ENCODE results near the gene SLC6A19. TPM values are rescaled to one million over a fixed set of nuclear protein-coding genes. Genes with fewer than 3 reads are reported as not detected.
"Not testable (repeated sequence)": the region's sequence is repeated elsewhere in the genome, so short reads cannot be mapped to it uniquely, and the experiment has no call there.

Gene SLC6A19
- total RNA-seq, 1 experiment from 2014 or later = not detected

DNA sequence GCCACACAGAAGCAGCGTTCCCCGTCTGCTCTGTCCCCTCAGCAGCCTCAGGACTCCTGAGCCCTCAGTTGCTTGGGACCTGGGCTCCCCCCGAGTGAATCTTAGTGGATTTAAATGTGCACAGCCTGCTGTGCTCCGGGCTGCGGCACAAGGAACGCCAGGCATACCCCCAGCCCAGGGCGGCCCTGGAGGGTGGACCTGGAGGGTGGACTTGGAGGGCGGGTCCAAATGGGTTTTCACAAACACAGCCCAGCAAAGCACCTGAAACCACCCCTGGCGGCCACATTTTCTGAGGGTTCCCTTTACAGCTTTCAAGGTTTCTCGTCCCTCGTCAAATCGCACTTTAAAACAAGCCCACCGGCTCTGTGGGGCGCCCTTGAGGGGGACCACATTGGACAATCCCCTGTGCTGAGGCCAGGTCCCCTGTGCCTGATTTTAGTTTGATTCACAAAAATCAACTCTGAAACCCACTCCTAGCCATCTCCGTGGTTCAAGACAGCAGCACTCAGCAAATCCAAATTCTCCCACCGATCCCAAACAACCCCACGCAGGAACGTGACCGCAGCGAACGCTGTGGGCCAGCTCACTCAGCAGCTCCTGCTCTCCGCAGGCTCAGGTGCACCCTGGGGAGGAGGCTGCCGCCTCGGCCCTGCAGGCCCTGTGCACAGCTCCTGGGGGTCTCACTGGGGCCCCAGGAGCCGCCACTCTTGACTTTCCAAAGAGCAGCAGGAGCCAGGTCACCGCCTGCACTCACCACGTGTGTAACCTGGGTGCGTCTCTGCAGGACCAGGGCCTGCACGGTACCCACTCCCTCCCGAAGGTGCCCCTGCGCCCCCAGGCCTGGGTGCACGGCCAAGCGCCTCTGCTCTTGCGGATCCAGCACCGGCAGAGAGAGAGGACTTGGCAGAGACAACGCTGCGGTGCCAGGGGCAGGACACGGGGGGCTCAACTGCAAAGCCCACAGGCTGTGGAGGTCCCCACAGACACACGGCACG is 64.4 kb downstream of the SLC6A19 start:
- no peak overlapping the region for H3K4me3 ChIP-seq
- no peaks in the 10 kb centered on the region for H3K9me3 ChIP-seq
- H3K36me3 ChIP-seq = no peaks in the 10 kb centered on the region; the same call in 1 of the 2 replicates

DNA sequence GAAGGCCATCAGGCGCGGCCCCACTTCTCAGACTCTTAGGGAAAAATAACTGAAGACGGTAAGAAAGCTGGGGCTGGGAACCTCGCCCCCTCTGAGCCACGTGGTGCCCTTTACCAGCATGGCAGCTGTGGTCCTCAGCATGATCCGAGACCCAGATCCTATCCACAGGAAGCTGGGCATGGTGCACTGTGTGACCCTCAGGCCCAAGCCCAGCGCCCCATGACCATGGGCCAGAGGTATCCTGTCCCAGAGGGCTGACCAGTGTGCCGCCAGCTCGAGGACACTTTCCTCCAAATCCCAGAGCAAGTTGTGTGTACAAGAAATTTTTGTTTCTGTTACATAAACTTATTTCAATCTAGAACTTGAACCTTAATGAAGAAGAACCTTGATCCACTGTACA is 65.4 kb downstream of the SLC6A19 start:
- Histone ChIP-seq H3K36me3 (no peaks in the 10 kb centered on the region; the same call in 1 of the 2 replicates), H3K9me3 (no peaks in the 10 kb centered on the region)
- no peak for DNase-seq

More for the DNA sequence above, 64.4 kb downstream of the SLC6A19 start:
- H3K27me3 ChIP-seq = peaks cover 2% of the 10 kb centered on the region; the same call in 1 of the 2 replicates
- no peak for DNase-seq

DNA sequence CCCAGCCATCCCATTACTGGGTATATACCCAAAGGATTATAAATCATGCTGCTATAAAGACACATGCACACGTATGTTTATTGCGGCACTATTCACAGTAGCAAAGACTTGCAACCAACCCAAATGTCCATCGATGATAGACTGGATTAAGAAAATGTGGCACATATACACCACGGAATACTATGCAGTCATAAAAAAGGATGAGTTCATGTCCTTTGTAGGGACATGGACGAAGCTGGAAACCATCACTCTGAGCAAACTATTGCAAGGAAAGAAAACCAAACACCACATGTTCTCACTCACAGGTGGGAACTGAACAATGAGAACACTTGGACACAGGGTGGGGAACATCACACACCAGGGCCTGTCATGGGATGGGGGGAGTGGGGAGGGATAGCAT is 66.1 kb downstream of the SLC6A19 start:
- H3K4me3 ChIP-seq, DNase-seq, H3K9me3 ChIP-seq, H3K36me3 ChIP-seq, H3K27me3 ChIP-seq: not testable (repeated sequence)

More for the DNA sequence above, 65.4 kb downstream of the SLC6A19 start:
- Histone ChIP-seq H3K4me3 (no peak overlapping the region), H3K27me3 (peaks cover 2% of the 10 kb centered on the region; the same call in 1 of the 2 replicates)

DNA sequence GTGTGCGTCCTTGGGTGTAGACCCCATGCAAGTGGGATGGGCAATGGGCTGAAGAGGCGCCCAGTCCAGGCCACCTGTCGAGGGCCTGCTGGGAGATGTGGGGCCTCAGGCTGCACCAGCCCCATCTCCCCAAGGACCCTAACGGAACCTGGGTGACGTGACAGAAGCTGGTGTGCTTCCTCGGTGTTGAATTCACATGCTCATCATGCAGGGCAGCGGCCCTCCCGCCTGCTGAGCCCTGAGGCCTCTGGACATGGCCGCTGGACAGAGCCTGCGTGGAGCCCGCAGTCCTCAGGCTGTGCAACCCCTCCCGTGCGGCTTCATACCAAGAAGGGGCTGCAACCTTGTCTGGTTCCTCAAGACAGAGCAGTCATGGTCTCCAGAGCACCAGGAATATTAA is 66.7 kb downstream of the SLC6A19 start:
- Histone ChIP-seq H3K36me3 (no peaks in the 10 kb centered on the region; the same call in 1 of the 2 replicates), H3K9me3 (no peaks in the 10 kb centered on the region), H3K27me3 (0 out of 2 replicates have a peak, but pooled peaks cover 2% of the 10 kb centered on the region), H3K4me3 (no peak overlapping the region)
- no peak for DNase-seq

- H3K4me3 ChIP-seq = no peak overlapping the region
- no peaks in the 10 kb centered on the region for H3K9me3 ChIP-seq
- H3K27me3 ChIP-seq = 0 out of 2 replicates have a peak, but pooled peaks cover 2% of the 10 kb centered on the region
- DNase-seq = no peak
- no peaks in the 10 kb centered on the region; the same call in 1 of the 2 replicates for H3K36me3 ChIP-seq
These were observed 67.3 kb downstream of the SLC6A19 start for GRCh38 chr5:1268666-1269065.

DNA sequence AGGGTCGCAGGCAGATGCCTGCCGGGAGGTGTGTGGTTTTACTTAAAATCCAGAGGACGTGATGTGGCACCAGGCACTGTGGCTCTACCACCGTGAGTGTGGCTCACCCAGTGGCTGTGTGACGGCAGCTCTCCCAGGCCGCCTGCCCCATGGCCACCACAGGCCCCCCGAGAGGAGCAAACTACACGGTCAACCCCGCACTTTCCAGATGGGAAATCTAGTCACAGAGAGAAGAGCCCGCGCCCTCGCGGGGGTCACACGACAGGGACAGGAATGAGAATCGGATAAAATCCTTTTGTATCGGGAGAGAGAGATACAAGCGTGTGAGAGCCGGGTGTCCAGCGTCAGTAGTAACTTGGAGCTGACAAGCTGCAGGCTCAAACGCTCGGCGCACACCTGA is 69.0 kb downstream of the SLC6A19 start:
- Histone ChIP-seq H3K4me3 (no peak overlapping the region), H3K36me3 (no peaks in the 10 kb centered on the region), H3K9me3 (no peaks in the 10 kb centered on the region), H3K27me3 (no peaks in the 10 kb centered on the region)
- no peak for DNase-seq

DNA sequence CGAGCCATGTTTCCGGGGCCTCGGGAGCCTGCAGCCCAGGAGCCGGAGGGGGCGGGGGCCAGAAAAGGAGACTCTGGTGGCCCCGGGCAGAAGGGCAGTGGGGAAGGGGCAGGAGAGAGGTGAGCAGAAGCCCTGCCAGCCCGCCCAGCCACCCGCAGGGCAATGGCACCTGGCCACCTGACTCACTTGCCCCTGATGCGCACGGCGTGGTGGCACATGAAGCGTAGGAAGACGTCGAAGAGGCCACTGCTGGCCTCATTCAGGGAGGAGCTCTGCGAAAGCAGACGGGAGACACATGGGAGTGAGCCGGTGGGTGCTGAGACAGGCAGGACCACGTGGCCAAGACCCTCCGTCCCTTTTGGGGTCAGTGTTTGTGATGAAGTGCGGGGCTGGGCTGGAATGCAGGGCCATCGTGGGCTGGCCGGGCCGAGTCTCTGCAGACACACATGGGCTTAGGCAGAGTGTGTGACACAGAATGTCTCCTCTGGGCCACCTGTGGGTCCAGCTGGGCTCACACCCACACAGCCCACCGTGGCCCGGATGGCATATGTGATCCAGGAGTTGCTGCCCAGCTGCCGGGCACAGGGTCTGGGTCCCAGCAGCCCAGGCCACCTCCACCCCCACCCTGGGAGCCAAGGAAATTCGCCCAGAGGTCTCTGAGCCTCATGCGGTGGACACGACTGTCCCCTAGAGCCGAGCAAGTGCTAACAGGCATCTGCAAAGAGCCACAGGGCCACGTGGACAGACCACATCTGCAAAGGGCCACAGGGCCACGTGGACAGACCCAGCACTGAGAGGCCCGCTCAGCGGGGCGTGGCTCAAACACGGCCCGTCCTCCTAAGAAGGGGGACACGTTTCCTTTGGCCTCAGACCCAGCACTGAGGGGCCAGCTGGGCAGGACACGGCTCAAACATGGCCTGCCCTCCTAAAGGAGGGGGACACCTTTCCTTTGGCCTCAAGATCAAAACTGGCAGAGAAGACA is 69.8 kb downstream of the SLC6A19 start:
- Histone ChIP-seq H3K27me3 (no peaks in the 10 kb centered on the region), H3K36me3 (no peaks in the 10 kb centered on the region), H3K4me3 (no peak overlapping the region), H3K9me3 (no peaks in the 10 kb centered on the region)
- DNase-seq = no peak

GRCh38 chr5:1272201-1272600 is 70.8 kb downstream of the SLC6A19 start:
- no peaks in the 10 kb centered on the region for H3K36me3 ChIP-seq
- H3K9me3 ChIP-seq = no peaks in the 10 kb centered on the region
- no peak overlapping the region for H3K4me3 ChIP-seq
- DNase-seq = no peak
- no peaks in the 10 kb centered on the region for H3K27me3 ChIP-seq

DNA sequence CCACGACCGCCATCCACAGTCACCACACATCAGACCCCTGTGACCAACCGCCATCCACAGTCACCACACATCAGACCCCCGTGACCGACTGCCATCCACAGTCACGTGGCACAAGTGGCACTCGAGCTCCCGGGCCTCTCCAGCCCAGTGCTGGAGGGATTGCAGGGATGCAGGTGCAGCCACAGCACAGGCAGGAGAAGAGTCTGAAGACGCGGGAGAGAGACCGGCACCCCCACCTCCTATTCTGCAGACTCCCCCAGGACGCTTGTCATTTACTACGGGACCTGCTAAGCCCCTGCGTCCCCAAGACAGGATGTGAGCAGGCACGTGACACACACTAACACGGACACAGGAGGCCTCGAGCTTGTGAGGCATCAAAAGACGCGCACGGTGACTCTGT is 72.3 kb downstream of the SLC6A19 start:
- H3K4me3 ChIP-seq = no peak overlapping the region
- H3K36me3 ChIP-seq = peaks cover 5% of the 10 kb centered on the region
- DNase-seq = no peak
- no peaks in the 10 kb centered on the region for H3K9me3 ChIP-seq
- no peaks in the 10 kb centered on the region for H3K27me3 ChIP-seq

- peaks cover 5% of the 10 kb centered on the region for H3K36me3 ChIP-seq
- H3K4me3 ChIP-seq = no peak overlapping the region
- H3K9me3 ChIP-seq = no peaks in the 10 kb centered on the region
- DNase-seq = no peak
- no peaks in the 10 kb centered on the region for H3K27me3 ChIP-seq
These were observed 73.1 kb downstream of the SLC6A19 start for GRCh38 chr5:1274471-1274870.

Other genes with a start within 250 kb of the SLC6A19 start
- 3.4 and 5.7 TPM in 2 replicates for gene NKD2, start 192.8 kb upstream of the SLC6A19 start, total RNA-seq (2014; rRNA removed; shearing (Covaris generic); ENCODE audit: low replicate concordance)
- 28.1 and 39.7 TPM in 2 replicates for gene SLC12A7, start 89.5 kb upstream of the SLC6A19 start, total RNA-seq (2014; rRNA removed; shearing (Covaris generic); ENCODE audit: low replicate concordance)
- not detected in 2 replicates for gene SLC6A18, start 23.8 kb downstream of the SLC6A19 start, total RNA-seq (2014; rRNA removed; shearing (Covaris generic); ENCODE audit: low replicate concordance)
- 0.72 and 2.4 TPM in 2 replicates for gene TERT, start 93.5 kb downstream of the SLC6A19 start, total RNA-seq (2014; rRNA removed; shearing (Covaris generic); ENCODE audit: low replicate concordance)
- gene CLPTM1L, start 143.5 kb downstream of the SLC6A19 start, total RNA-seq (2014; rRNA removed; shearing (Covaris generic); ENCODE audit: low replicate concordance) = 543 and 925 TPM in 2 replicates
- not detected in 2 replicates for gene SLC6A3, start 243.8 kb downstream of the SLC6A19 start, total RNA-seq (2014; rRNA removed; shearing (Covaris generic); ENCODE audit: low replicate concordance)

Data from MG63 (cell line).